T-helper 1 cell (primary cell): Measurements from ENCODE around the gene TEKTIP1.

ENCODE experiments used
- DNase-seq, 5 donors: peaks; one replicate each; pipeline ENCODE4 v3.0.0-alpha.2; 2012 to 2020

Gene TEKTIP1

GRCh38 chr19:3586707-3587346 lies 47.9 kb downstream of the TEKTIP1 start:
- DNase-seq = no peak

- no peak for DNase-seq
Measured at GRCh38 chr19:3589439-3589838, 50.5 kb downstream of the TEKTIP1 start.

- DNase-seq = no peak
Measured at GRCh38 chr19:3589949-3590348, 51.0 kb downstream of the TEKTIP1 start.

GRCh38 chr19:3590991-3591659 lies 52.2 kb downstream of the TEKTIP1 start:
- DNase-seq = no peak

- DNase-seq = no peak
Measured at GRCh38 chr19:3591876-3592613, 53.1 kb downstream of the TEKTIP1 start.

- DNase-seq = no peak
Measured at GRCh38 chr19:3593156-3593555, 54.2 kb downstream of the TEKTIP1 start.
